ENCODE data around the gene PAK4.
"Not testable (repeated sequence)": the region's sequence is repeated elsewhere in the genome, so short reads cannot be mapped to it uniquely, and the experiment has no call there.

PAK4 gene

DNA sequence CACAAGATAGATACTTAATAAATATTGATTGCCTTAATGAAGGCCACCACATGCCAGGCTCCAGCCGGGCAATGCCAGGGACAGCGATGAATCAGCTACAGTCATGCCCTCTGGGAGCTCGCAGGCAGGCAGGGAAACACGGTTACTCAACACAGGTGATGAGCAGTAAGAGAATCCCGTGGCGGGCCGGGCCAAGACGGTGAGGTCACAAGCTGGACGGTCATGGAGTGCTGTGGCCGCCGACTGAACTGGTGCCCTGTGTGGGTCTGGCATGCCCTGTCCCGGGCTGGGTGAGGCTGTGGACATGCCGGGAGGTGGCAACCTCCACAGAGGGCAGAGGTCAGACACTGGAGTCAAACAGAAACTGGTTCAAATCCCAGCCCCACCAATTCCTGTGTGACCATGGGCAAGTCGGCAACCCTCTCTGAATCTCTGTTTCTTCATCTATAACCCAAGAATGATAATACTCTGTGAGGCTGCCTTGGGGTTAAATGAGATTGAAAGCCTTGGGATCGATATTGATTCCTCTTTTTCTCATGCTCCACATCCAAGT lies 13.2 kb upstream of the PAK4 start:
- DNase-seq, result no peak
- TF ChIP-seq POLR2A (IDR thresholded peaks at IDR 0.05; ENCODE audit: low read length), result no peak
- TF ChIP-seq GATA1 (IDR thresholded peaks at IDR 0.05; ENCODE audit: low read depth, low read length), result no peak

- no peak for DNase-seq
These were observed 12.4 kb upstream of the PAK4 start for GRCh38 chr19:39113199-39113598.

DNA sequence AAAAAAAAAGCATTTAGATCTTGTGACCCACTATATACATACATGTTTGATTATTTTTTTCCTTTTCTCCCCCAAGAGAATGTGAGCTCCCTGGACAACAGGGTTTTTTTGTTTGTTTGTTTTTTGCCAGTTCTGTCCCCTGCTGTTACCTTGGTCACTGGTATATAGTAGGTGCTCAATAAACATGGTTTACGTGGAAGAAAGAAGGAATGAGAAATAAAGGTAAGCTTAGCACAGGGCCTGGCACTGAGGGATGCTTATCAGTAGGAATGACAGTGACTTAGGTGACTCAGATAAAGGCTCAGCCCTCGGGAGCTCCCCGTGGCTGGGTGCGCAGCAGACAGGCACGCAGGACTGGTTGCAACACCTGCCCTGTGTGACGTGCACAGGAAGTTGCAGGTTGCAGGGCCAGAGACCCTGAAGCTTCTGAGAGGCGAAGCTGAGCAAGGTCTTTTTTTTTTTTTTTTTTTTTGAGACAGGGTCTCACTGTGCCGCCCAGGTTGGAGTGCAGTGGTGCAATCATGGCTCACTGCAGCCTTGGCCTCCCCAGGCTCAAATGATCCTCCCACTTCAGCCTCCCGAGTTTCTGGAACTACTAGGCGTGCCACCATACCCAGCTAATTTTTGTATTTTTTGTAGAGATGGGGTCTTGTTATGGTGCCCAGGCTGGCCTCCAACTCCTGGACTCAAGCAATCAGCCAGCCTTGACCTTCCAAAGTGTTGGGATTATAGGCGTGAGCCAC lies 10.3 kb upstream of the PAK4 start:
- DNase-seq, result no peak
- TF ChIP-seq POLR2A (IDR thresholded peaks at IDR 0.05; ENCODE audit: low read length) (no peak), GATA1 (IDR thresholded peaks at IDR 0.05; ENCODE audit: low read depth, low read length) (no peak)

More at GRCh38 chr19:39113199-39113598, 12.4 kb upstream of the PAK4 start:
- TF ChIP-seq POLR2A (IDR thresholded peaks at IDR 0.05; ENCODE audit: low read length), result no peak
- TF ChIP-seq GATA1 (IDR thresholded peaks at IDR 0.05; ENCODE audit: low read depth, low read length), result no peak

DNA sequence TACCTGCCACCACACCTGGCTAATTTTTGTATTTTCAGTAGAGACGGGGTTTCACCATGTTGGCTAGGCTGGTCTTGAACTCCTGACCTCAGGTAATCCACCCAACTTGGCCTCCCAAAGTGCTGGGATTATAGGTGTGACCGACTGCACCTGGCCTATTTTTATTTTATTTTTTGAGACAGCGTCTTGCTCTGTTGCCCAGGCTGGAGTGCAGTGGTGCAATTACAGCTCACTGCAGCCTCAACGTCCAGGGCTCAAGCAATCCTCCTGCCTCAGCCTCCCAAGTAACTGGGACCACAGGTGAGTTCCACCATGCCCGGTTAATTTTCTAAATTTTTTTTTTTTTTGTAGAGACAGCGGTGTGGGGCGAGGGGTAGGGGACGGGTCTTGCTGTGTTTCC lies 8.6 kb upstream of the PAK4 start:
- not testable (repeated sequence) for DNase-seq

- TF ChIP-seq GATA1 (IDR thresholded peaks at IDR 0.05; ENCODE audit: low read depth, low read length), result no peak
- TF ChIP-seq POLR2A (IDR thresholded peaks at IDR 0.05; ENCODE audit: low read length), result no peak
- no peak for DNase-seq
These were observed 5.8 kb upstream of the PAK4 start for GRCh38 chr19:39119830-39120229.

DNA sequence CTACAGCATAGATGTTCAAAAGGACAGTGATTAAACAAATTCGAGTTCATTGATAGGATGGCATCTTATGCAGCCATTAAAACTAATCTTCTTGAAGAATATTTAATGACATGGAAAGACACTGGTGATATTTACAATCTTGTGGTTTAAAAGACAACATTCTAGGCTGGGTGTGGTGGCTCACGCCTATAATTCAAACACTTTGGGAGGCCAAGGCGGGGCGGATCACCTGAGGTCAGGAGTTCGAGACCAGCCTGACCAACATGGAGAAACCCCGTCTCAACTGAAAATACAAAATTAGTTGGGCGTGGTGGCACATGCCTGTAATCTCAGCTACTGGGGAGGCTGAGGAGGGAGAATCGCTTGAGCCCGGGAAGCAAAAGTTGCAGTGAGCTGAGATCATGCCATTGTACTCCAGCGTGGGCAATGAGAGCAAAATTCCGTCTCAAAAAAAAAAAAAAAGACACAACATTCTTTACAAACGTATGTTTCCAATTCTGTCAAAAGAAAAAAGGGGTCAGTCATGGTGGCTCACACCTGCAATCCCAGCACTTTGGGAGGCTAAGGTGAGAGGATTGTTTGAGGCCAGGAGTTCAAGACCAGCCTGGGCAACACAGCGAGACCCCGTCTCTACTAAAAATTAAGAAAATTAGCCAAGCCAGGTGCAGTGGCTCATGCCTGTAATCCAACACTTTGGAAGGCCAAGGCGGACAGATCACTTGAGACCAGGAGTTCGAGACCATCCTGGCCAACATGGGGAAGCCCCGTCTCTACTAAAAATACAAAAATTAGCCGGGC lies 2.5 kb upstream of the PAK4 start:
- TF ChIP-seq GATA1 (IDR thresholded peaks at IDR 0.05; ENCODE audit: low read depth, low read length), result no peak
- TF ChIP-seq POLR2A (IDR thresholded peaks at IDR 0.05; ENCODE audit: low read length), result no peak
- no peak for DNase-seq

- DNase-seq, result no peak
- TF ChIP-seq POLR2A (IDR thresholded peaks at IDR 0.05; ENCODE audit: low read length) (no peak), GATA1 (IDR thresholded peaks at IDR 0.05; ENCODE audit: low read depth, low read length) (no peak)
These were observed 1.3 kb upstream of the PAK4 start for GRCh38 chr19:39124136-39124764.

DNA sequence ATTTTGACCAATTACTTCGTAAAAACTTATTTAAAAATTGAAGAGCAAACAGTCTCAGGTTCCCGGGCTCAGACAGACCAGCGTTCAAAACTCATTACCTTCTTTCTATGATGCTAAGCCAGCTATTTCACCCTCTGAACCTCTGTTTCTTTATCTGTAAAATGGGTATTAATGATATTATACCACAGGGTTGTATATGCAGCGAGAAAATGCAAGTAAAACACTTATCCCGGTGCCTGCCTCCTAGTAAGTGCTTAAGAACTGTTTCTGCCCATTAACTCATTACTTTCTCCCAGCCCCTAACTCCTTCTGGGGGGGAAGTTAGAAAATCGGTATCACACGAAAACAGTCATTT lies 410 bp upstream of the PAK4 start:
- no peak for DNase-seq
- TF ChIP-seq GATA1 (IDR thresholded peaks at IDR 0.05; ENCODE audit: low read depth, low read length) (no peak), POLR2A (IDR thresholded peaks at IDR 0.05; ENCODE audit: low read length) (no peak)

GRCh38 chr19:39126312-39127187 lies 964 bp downstream of the PAK4 start:
- no peak for TF ChIP-seq GATA1 (IDR thresholded peaks at IDR 0.05; ENCODE audit: low read depth, low read length)
- TF ChIP-seq POLR2A (IDR thresholded peaks at IDR 0.05; ENCODE audit: low read length), result no peak
- peak in 1 of 2 experiments; percentile 26 for DNase-seq

DNA sequence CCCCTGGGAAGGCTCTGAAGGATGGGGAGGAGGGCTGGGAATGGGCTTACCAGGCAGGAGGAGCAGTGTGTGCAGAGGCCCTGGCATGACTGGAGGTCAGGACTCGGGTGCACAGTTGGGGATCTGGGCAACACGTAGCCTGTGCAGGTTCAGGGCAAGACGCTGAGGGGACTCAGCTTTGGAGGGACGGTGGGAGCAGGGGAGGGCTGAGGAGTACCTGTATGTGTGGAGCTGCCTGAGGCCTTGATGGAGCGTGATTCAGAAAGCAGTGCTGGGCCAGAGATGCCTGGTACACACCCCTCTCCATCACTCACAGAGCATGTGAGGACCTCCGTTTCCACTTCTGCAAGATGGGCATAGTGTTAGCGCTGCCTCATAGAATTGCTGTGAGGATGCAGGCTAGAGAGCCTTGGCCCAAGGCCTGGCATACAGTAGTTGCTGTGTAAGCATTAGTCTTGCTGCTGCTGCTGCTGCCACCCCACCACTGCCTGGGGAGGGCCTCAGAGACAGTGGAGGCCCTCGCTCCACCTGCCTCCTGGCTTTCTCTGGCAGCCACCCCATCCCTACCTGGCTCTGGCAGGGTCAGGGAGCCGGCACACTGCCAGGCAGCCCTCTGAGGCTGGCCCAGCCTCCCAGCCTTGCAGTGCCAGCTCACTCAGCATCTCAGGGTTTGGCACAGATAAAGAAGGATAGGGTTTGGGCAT lies 2.4 kb downstream of the PAK4 start:
- TF ChIP-seq GATA1 (IDR thresholded peaks at IDR 0.05; ENCODE audit: low read depth, low read length) (no peak), POLR2A (IDR thresholded peaks at IDR 0.05; ENCODE audit: low read length) (no peak)
- no peak for DNase-seq

DNA sequence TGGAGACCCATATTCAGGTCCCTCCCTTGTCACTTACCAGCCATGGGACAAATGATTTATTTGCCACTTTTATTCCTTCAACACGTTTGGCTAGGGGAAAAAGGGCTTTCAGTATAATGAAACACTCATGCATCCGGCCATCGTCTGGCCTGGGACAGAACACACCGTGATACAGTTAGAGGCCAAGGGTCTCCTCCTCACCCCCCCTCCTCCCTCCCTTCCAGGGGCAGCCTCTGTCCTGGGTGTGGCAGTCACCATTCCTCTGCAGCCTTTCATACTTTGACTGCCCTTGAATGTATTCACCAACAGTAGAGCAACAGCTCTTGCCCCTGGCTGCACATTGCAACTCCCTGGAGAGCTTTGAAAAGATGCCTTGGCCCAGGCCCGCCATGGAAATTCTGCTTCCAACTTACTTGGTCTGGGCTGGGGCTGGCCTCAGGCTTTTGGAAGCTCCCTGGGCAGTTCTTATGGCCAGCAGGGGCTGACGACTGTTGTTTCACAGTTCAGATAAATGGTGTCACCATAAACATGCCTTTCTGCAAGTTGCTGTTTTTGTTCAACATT lies 3.0 kb downstream of the PAK4 start:
- TF ChIP-seq POLR2A (IDR thresholded peaks at IDR 0.05; ENCODE audit: low read length), result no peak
- TF ChIP-seq GATA1 (IDR thresholded peaks at IDR 0.05; ENCODE audit: low read depth, low read length), result no peak
- no peak for DNase-seq

GRCh38 chr19:39129116-39129515 lies 3.5 kb downstream of the PAK4 start:
- TF ChIP-seq POLR2A (IDR thresholded peaks at IDR 0.05; ENCODE audit: low read length) (no peak), GATA1 (IDR thresholded peaks at IDR 0.05; ENCODE audit: low read depth, low read length) (no peak)
- no peak for DNase-seq
